Measurements from ENCODE around the gene TMEM45A.

The TMEM45A gene

DNA sequence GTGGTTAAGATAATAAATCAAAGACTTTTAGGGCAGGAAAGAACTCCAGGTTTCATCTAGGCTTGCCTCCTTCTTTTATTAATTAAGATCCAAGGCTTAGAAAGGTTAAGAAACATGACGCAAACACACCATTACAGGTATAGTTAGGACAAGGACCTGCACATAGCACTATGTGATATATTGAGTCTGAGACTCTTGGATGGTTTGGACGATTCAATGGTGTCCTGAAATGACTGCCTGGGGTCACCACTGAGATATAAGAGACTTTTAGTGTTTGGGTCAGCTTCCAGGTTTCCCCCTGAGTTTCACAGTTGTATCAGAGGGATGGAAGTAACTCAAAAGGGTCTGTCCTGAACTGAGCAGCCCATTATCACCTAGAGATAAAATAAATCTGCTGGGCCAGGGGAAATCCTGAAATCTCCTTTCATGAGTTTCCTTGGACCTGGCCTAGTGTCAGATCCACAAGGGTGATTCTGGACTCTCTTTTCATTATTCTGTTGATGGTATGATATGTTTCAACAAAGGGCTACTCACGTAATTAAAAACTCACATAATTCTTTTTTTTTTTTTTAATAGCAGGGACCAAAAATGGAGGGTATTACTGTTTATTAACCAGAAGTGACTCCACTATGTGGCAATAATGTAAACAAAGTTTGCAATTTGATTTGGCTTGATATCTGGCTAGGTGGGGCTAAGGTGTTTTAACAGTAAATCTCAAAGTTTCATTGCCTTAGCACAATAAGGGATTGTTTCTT, 61.4 kb downstream of the TMEM45A start:
- Histone ChIP-seq H3K4me3 (replicated peaks; ENCODE audit: low read depth, low read length) (no peak overlapping the region), H3K36me3 (ENCODE audit: control insufficient read depth, insufficient read depth, low read length) (no peaks in the 10 kb centered on the region), H3K27me3 (replicated peaks; ENCODE audit: control insufficient read depth, insufficient read depth, low read length) (no peaks in the 10 kb centered on the region)
- DNase-seq (ENCODE audit: extremely low read depth, insufficient read length), result no peak
- TF ChIP-seq, protein P1, sequence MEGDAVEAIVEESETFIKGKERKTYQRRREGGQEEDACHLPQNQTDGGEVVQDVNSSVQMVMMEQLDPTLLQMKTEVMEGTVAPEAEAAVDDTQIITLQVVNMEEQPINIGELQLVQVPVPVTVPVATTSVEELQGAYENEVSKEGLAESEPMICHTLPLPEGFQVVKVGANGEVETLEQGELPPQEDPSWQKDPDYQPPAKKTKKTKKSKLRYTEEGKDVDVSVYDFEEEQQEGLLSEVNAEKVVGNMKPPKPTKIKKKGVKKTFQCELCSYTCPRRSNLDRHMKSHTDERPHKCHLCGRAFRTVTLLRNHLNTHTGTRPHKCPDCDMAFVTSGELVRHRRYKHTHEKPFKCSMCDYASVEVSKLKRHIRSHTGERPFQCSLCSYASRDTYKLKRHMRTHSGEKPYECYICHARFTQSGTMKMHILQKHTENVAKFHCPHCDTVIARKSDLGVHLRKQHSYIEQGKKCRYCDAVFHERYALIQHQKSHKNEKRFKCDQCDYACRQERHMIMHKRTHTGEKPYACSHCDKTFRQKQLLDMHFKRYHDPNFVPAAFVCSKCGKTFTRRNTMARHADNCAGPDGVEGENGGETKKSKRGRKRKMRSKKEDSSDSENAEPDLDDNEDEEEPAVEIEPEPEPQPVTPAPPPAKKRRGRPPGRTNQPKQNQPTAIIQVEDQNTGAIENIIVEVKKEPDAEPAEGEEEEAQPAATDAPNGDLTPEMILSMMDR (IDR thresholded peaks at IDR 0.05; ENCODE audit: insufficient read depth, low read length, poor library complexity, severe bottlenecking), result no peak

DNA sequence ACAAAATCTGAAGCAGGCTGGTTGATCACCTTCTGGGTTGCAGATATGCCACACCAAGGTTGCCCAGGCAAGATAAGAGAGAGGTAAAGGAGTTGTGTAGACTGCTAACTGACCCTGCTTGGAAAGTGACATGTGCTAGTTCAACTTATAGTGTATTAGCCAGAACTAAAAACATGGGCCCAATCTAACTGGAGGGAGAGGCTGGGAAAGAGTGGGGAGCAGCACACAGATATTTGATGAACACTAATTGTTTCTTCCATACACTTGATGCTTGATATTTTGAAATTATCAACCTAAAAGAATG, 61.9 kb downstream of the TMEM45A start:
- TF ChIP-seq, protein P1 (IDR thresholded peaks at IDR 0.05; ENCODE audit: insufficient read depth, low read length, poor library complexity, severe bottlenecking), result no peak

GRCh38 chr3:100556673-100557310, 64.4 kb downstream of the TMEM45A start:
- Histone ChIP-seq H3K4me3 (replicated peaks; ENCODE audit: low read depth, low read length) (no peak overlapping the region), H3K27me3 (replicated peaks; ENCODE audit: control insufficient read depth, insufficient read depth, low read length) (no peaks in the 10 kb centered on the region), H3K36me3 (ENCODE audit: control insufficient read depth, insufficient read depth, low read length) (no peaks in the 10 kb centered on the region)
- no peak for DNase-seq (ENCODE audit: extremely low read depth, insufficient read length)
- TF ChIP-seq, protein P1 (IDR thresholded peaks at IDR 0.05; ENCODE audit: insufficient read depth, low read length, poor library complexity, severe bottlenecking), result no peak

More for the DNA sequence above, 61.9 kb downstream of the TMEM45A start:
- H3K4me3 ChIP-seq (replicated peaks; ENCODE audit: low read depth, low read length), result no peak overlapping the region
- H3K27me3 ChIP-seq (replicated peaks; ENCODE audit: control insufficient read depth, insufficient read depth, low read length), result no peaks in the 10 kb centered on the region
- no peaks in the 10 kb centered on the region for H3K36me3 ChIP-seq (ENCODE audit: control insufficient read depth, insufficient read depth, low read length)
- DNase-seq (ENCODE audit: extremely low read depth, insufficient read length), result no peak

GRCh38 chr3:100558233-100558632, 65.8 kb downstream of the TMEM45A start:
- Histone ChIP-seq H3K4me3 (replicated peaks; ENCODE audit: low read depth, low read length) (no peak overlapping the region), H3K27me3 (replicated peaks; ENCODE audit: control insufficient read depth, insufficient read depth, low read length) (no peaks in the 10 kb centered on the region), H3K36me3 (ENCODE audit: control insufficient read depth, insufficient read depth, low read length) (no peaks in the 10 kb centered on the region)
- no peak for DNase-seq (ENCODE audit: extremely low read depth, insufficient read length)
- TF ChIP-seq, protein P1 (IDR thresholded peaks at IDR 0.05; ENCODE audit: insufficient read depth, low read length, poor library complexity, severe bottlenecking), result no peak

- TF ChIP-seq, protein P1 (IDR thresholded peaks at IDR 0.05; ENCODE audit: insufficient read depth, low read length, poor library complexity, severe bottlenecking), result no peak
- H3K36me3 ChIP-seq (ENCODE audit: control insufficient read depth, insufficient read depth, low read length), result no peaks in the 10 kb centered on the region
- H3K27me3 ChIP-seq (replicated peaks; ENCODE audit: control insufficient read depth, insufficient read depth, low read length), result no peaks in the 10 kb centered on the region
- H3K4me3 ChIP-seq (replicated peaks; ENCODE audit: low read depth, low read length), result no peak overlapping the region
- DNase-seq (ENCODE audit: extremely low read depth, insufficient read length), result no peak
Observed at GRCh38 chr3:100560426-100560825, 68.0 kb downstream of the TMEM45A start.

Data from GM06990 (cell line).